ENCODE measurements around the gene ATF7.
"Not testable (repeated sequence)": the region's sequence is repeated elsewhere in the genome, so short reads cannot be mapped to it uniquely, and the experiment has no call there.

Gene ATF7

GRCh38 chr12:53579545-53579955 is 46.6 kb downstream of the ATF7 start:
- no peaks in the 10 kb centered on the region for H3K4me1 ChIP-seq (ENCODE audit: insufficient read depth, low read length)
- H3K36me3 ChIP-seq (ENCODE audit: insufficient read depth, low read length), result no peaks in the 10 kb centered on the region
- H3K9me3 ChIP-seq (ENCODE audit: control insufficient read depth, insufficient read depth, low read length), result peaks cover 4% of the 10 kb centered on the region; the same call in 1 of the 2 replicates
- H3K9ac ChIP-seq (ENCODE audit: low read depth, low read length), result no peak overlapping the region

GRCh38 chr12:53578783-53579182 is 47.4 kb downstream of the ATF7 start:
- Histone ChIP-seq H3K9ac (ENCODE audit: low read depth, low read length) (no peak overlapping the region), H3K4me1 (ENCODE audit: insufficient read depth, low read length) (no peaks in the 10 kb centered on the region), H3K36me3 (ENCODE audit: insufficient read depth, low read length) (no peaks in the 10 kb centered on the region)

GRCh38 chr12:53577941-53578352 is 48.2 kb downstream of the ATF7 start:
- H3K4me1 ChIP-seq (ENCODE audit: insufficient read depth, low read length), result no peaks in the 10 kb centered on the region
- no peak overlapping the region for H3K9ac ChIP-seq (ENCODE audit: low read depth, low read length)
- no peaks in the 10 kb centered on the region for H3K9me3 ChIP-seq (ENCODE audit: control insufficient read depth, insufficient read depth, low read length)
- no peaks in the 10 kb centered on the region for H3K36me3 ChIP-seq (ENCODE audit: insufficient read depth, low read length)

More at GRCh38 chr12:53578783-53579182, 47.4 kb downstream of the ATF7 start:
- H3K9me3 ChIP-seq (ENCODE audit: control insufficient read depth, insufficient read depth, low read length), result peaks cover 4% of the 10 kb centered on the region; the same call in 1 of the 2 replicates

GRCh38 chr12:53575502-53576249 is 50.5 kb downstream of the ATF7 start:
- no peaks in the 10 kb centered on the region for H3K9me3 ChIP-seq (ENCODE audit: control insufficient read depth, insufficient read depth, low read length)
- H3K9ac ChIP-seq (ENCODE audit: low read depth, low read length), result no peak overlapping the region
- no peaks in the 10 kb centered on the region for H3K4me1 ChIP-seq (ENCODE audit: insufficient read depth, low read length)
- no peaks in the 10 kb centered on the region for H3K36me3 ChIP-seq (ENCODE audit: insufficient read depth, low read length)

GRCh38 chr12:53572134-53572758 is 53.9 kb downstream of the ATF7 start:
- no peaks in the 10 kb centered on the region for H3K9me3 ChIP-seq (ENCODE audit: control insufficient read depth, insufficient read depth, low read length)
- H3K4me1 ChIP-seq (ENCODE audit: insufficient read depth, low read length), result peaks cover 15% of the 10 kb centered on the region; the same call in 1 of the 2 replicates
- no peak overlapping the region for H3K9ac ChIP-seq (ENCODE audit: low read depth, low read length)
- no peaks in the 10 kb centered on the region for H3K36me3 ChIP-seq (ENCODE audit: insufficient read depth, low read length)

- peaks cover 17% of the 10 kb centered on the region for H3K4me1 ChIP-seq (ENCODE audit: insufficient read depth, low read length)
- H3K9me3 ChIP-seq (ENCODE audit: control insufficient read depth, insufficient read depth, low read length), result no peaks in the 10 kb centered on the region
- H3K36me3 ChIP-seq (ENCODE audit: insufficient read depth, low read length), result no peaks in the 10 kb centered on the region
- H3K9ac ChIP-seq (ENCODE audit: low read depth, low read length), result no peak overlapping the region
Measured at GRCh38 chr12:53571295-53571694, 54.9 kb downstream of the ATF7 start.

- Histone ChIP-seq H3K9me3 (ENCODE audit: control insufficient read depth, insufficient read depth, low read length) (no peaks in the 10 kb centered on the region), H3K9ac (ENCODE audit: low read depth, low read length) (no peak overlapping the region), H3K36me3 (ENCODE audit: insufficient read depth, low read length) (no peaks in the 10 kb centered on the region), H3K4me1 (ENCODE audit: insufficient read depth, low read length) (peaks cover 18% of the 10 kb centered on the region)
Measured at GRCh38 chr12:53568809-53569557, 57.2 kb downstream of the ATF7 start.

- H3K9ac ChIP-seq (ENCODE audit: low read depth, low read length), result no peak overlapping the region
- H3K9me3 ChIP-seq (ENCODE audit: control insufficient read depth, insufficient read depth, low read length), result no peaks in the 10 kb centered on the region
- peaks cover 18% of the 10 kb centered on the region for H3K4me1 ChIP-seq (ENCODE audit: insufficient read depth, low read length)
- H3K36me3 ChIP-seq (ENCODE audit: insufficient read depth, low read length), result no peaks in the 10 kb centered on the region
Measured at GRCh38 chr12:53567961-53568808, 58.0 kb downstream of the ATF7 start.

- H3K36me3 ChIP-seq (ENCODE audit: insufficient read depth, low read length); H3K9me3 ChIP-seq (ENCODE audit: control insufficient read depth, insufficient read depth, low read length); H3K9ac ChIP-seq (ENCODE audit: low read depth, low read length): not testable (repeated sequence)
- H3K4me1 ChIP-seq (ENCODE audit: insufficient read depth, low read length), result peaks cover 18% of the 10 kb centered on the region
Measured at GRCh38 chr12:53565376-53565775, 60.8 kb downstream of the ATF7 start.

- Histone ChIP-seq H3K36me3 (ENCODE audit: insufficient read depth, low read length) (no peaks in the 10 kb centered on the region), H3K9me3 (ENCODE audit: control insufficient read depth, insufficient read depth, low read length) (no peaks in the 10 kb centered on the region), H3K4me1 (ENCODE audit: insufficient read depth, low read length) (peaks cover 18% of the 10 kb centered on the region), H3K9ac (ENCODE audit: low read depth, low read length) (no peak overlapping the region)
Measured at GRCh38 chr12:53564941-53565340, 61.2 kb downstream of the ATF7 start.

- Histone ChIP-seq H3K4me1 (ENCODE audit: insufficient read depth, low read length) (peaks cover 17% of the 10 kb centered on the region), H3K9ac (ENCODE audit: low read depth, low read length) (no peak overlapping the region), H3K9me3 (ENCODE audit: control insufficient read depth, insufficient read depth, low read length) (no peaks in the 10 kb centered on the region), H3K36me3 (ENCODE audit: insufficient read depth, low read length) (no peaks in the 10 kb centered on the region)
Measured at GRCh38 chr12:53564278-53564677, 61.9 kb downstream of the ATF7 start.

- no peaks in the 10 kb centered on the region for H3K9me3 ChIP-seq (ENCODE audit: control insufficient read depth, insufficient read depth, low read length)
- no peak overlapping the region for H3K9ac ChIP-seq (ENCODE audit: low read depth, low read length)
- H3K4me1 ChIP-seq (ENCODE audit: insufficient read depth, low read length), result peaks cover 11% of the 10 kb centered on the region; the same call in 1 of the 2 replicates
- no peaks in the 10 kb centered on the region for H3K36me3 ChIP-seq (ENCODE audit: insufficient read depth, low read length)
Measured at GRCh38 chr12:53563452-53564028, 62.6 kb downstream of the ATF7 start.

GRCh38 chr12:53561590-53561953 is 64.6 kb downstream of the ATF7 start:
- Histone ChIP-seq H3K9me3 (ENCODE audit: control insufficient read depth, insufficient read depth, low read length) (no peaks in the 10 kb centered on the region), H3K9ac (ENCODE audit: low read depth, low read length) (no peak overlapping the region), H3K4me1 (ENCODE audit: insufficient read depth, low read length) (peaks cover 3% of the 10 kb centered on the region; the same call in 1 of the 2 replicates), H3K36me3 (ENCODE audit: insufficient read depth, low read length) (no peaks in the 10 kb centered on the region)

Measured in ES-I3 (cell line).